Transverse colon (tissue), 3 donors: Measurements from ENCODE around the gene MFSD8.
"Not testable (repeated sequence)": the region's sequence is repeated elsewhere in the genome, so short reads cannot be mapped to it uniquely, and the experiment has no call there.

Experiments
- CTCF ChIP-seq, 5 experiments: fragments of 200-600 bp in 3 of 5; fragments of 450-650 bp in 2 of 5; sonication (generic) in 3 of 5; IDR thresholded peaks; 1 replicate in 2 of 5; 2 replicates in 3 of 5; pipeline ENCODE4 v1.5.1; 2016 to 2017; ENCODE audit warnings: antibody characterized with exemption in 5 of 5, inconsistent platforms in 3 of 5, mild to moderate bottlenecking in 2 of 5, moderate library complexity in 1 of 5
- EP300 ChIP-seq: sonication (generic); formaldehyde crosslinking; IDR thresholded peaks from one replicate; pipeline ENCODE4 v1.6.1; 2017; ENCODE audit warnings: antibody characterized with exemption, low read depth

GRCh38 chr4:127964426-127965061 is 429 bp downstream of the MFSD8 start:
- not testable (repeated sequence) for TF ChIP-seq CTCF (IDR thresholded peaks at IDR 0.05); EP300
